Nucleus accumbens (tissue), 56 donors: ENCODE data around the gene FHDC1.

ENCODE experiments used
- DNase-seq, 56 donors: peaks; one replicate each; lab custom pipeline; 2025; lab: John Stamatoyannopoulos, UW

The FHDC1 gene

DNA sequence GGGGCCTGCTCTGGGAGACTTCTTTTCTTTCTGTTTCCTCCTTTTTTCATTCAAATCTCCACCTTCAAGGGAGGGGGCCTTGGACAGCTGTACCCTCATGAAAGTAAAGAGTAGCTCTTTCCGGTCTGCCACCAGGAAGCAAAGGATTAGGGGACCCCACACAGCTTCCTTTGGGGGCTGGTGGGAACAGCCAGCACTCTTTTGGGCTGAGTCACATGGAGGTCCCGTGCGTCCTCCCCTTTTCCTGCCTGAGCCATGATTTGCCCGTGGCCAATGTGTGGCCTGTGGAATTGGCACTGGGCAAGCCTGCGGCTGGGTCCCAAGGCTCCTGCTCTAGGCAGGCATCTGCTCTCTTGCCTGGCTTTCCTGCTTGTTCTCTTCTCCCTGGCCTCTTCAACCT, 65.5 kb downstream of the FHDC1 start:
- no peak for DNase-seq

DNA sequence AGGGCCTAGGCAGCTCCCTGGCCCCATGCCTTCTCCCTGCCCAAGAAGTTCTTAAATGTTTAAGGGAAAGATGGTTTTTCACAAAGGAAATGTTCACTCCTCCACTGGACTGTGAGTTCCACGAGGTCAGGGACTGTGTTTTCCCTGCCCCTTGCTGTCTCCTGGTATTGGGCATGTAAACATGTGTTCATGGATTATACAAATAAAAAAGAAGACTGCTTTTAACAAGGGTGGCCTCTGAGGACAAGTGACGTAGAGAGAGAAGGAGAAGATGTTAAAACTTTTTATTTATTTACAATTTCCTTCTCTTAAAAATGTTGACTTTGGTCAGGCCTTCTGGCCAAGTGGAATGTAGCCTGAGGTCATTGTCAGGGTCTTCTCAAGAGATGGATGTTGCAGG, 66.0 kb downstream of the FHDC1 start:
- no peak for DNase-seq

DNA sequence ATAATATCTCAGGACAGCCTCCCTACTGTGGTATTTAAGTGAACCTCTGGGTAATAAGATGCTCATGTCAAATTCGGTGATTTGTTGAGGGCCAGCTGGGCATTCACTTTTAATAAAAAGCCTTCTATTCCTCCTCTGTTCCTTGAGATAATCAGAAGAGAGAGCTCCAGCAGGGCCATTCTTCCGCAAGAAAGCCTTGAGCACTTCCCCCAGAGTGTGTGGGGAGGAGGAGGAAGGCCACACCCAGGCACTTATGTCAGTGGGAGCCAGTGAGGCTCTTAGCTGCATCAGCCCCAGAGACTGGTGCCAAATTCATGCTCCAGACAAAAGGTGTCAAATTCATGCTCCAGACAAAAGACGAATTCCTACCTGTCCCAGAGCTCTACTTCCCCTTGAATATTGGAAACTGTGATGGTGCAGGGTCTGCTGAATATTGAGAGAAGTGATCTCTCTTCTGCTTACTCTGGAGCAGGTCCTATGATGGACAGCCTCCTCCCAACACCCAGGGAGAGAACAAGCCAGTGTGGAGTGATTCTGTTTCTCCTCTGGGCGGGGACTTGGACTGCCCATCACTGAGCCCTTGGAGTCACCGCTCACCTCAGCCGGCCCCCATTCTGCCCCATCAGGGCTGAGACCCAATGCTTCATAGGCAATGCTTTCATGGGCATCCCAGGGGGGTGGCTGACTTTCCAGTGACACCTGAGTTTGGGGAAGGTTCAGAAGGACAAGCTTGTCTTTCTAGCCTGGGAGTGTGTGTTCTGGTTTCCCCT, 68.1 kb downstream of the FHDC1 start:
- DNase-seq: peak in 1 of 56 donors; percentile 30

DNA sequence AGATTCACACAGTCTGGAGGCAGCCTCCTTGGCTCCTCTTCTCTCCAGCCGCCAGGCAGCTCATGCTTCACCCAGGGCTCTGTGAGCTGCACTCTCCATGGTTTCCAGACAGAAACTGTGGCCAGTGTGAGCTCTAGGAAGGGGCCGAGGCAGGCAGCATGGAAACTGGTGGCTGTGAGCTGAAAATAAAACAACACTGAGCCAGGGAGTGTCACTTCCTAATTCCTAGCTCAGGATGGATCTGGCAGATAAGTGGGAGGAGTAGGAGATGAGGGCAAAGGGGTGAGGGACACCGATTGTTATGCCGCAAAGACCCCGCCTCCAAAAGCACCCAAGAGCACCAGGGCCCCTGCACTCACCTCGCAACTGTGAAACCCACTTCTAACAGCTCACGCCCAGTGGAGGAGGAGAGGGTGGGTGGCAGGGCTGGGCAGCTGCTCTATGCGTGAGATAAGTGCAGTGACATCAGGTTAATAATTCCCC, 69.8 kb downstream of the FHDC1 start:
- DNase-seq: peak in 1 of 56 donors; percentile 18

DNA sequence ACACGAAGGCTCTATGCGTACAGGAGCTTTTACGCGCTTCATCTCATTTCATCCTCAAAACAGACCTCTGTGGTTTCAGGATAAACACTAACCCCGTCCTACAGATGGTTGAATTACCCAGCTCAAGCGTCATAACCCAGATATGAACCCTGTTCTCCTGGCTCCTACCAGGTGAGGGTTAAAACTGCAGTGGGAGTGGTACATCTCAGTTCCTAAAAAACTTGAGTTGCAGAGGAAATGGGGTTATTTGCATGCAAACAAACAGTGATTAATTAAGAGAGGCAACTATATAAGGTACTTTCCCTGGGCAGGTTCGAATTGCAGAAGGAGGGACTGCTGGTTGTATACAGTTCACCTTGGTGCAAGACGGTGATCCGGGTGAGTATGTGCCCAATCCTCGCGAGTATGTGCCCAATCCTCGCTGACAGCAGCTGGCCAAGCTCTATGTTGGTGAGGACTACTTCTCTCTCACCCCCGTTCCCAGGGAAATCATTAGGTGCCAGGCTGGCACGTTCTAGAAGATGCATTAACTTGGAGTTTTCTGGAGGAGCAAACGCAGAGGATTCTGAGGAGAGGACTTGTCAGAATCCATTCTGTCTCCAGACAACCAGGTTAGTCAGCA, 72.6 kb downstream of the FHDC1 start:
- DNase-seq: no peak

DNA sequence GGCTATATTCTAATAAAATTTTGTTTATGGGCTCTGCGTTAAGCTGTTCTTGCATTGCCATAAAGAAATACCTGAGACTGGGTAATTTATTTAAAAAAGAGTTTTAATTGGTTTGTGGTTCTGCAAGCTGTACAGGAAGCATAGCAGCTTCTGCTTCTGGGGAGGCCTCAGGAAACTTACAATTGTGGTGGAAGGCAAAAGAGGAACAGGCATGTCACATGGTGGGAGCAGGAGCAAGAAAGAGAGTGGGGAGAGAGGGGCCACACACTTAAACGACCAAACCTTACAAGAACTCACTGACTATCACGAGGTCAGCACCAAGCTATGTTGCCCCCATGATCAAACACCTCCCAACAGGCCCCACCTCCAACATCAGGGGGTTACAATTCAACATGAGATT, 74.0 kb downstream of the FHDC1 start:
- no peak for DNase-seq

DNA sequence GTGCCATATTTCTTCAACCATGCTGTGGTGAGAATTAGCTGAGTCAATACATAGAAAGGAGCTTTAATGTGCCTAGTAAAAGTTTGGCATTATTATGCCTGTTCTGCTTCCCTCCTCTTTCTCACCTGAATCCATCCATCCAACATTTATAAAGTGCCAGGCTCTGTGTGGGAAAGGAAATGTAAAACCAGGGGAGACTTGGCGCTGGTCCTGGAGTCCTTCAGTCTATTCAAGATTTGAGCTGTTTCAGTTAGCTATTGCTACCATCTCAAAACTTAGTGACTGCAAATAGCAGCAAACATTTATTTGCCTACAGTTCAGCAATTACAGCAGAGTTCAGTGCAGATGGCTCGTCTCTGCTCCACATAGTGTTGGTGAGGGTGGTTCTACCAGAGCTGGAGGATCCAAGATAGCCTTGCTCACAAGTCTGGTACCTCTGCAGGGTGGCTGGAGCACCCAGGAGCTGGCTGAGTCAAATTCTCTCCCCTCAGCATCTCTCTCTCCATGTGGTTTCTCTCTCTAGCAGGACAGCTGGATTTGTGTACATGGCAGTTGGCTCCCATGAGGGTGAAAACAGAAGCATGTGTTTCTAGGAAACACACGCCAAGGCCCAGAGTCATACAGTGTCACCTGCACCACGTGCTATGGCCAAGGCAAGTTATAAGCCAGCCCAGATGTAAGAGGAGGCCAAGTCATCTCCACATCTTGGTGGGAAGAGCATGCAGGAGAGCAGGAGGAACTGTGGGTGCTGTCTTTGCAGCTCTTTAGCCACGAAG, 77.3 kb downstream of the FHDC1 start:
- DNase-seq: no peak

DNA sequence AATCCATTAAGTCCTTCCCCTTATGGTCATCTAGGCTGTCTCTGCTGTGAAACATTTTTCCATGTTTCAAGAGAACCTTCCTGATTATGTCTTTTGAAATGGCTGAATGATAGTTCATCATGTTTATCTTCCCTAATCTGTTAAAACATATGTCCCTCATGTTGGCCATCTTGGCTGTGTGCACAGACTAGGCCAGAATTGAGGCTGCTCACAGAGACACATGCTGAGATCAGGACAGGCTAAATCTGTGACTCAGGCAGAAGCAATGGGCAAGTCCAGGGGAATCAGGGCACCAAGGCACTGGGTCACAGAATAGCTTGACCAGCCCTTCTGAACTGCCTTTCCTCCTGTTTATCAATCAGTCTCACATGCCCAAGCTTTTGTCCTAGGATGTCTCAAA, 78.3 kb downstream of the FHDC1 start:
- no peak for DNase-seq

DNA sequence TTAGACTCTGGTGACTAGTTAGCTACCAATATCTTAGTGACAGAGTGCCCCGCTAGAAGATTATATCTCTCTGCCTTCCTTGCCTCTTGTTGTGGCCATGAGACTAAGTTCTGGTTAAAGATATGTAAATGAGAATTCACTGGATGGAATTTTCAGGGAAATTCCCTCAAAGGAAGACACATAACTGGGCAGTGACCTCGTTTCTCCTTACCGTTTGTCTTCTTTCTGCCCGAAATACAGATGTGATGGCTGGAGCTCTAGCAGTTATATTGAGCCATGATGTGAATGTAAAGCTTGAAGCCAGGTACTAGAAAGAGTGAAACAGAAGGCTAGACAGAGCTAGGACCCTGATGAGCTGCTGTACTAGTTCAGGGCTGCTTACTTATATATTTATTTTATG, 80.5 kb downstream of the FHDC1 start:
- DNase-seq: no peak

DNA sequence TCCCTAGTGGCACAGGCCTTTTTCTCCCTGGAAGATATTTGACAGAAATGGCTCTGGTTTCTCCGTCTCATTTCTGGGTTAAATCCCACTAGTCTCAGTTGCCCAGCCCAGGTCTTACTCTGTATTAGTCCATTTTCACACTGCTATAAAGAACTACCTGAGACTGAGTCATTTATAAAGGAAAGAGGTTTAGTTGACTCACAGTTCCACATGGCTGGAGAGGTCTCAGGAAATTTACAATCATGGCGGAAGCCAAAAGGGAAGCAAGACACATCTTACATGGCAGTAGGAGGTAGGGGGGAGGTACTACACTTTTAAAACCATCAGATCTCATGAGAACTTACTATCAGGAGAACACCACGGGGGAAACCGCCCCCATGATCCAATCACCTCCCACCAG, 81.9 kb downstream of the FHDC1 start:
- no peak for DNase-seq

DNA sequence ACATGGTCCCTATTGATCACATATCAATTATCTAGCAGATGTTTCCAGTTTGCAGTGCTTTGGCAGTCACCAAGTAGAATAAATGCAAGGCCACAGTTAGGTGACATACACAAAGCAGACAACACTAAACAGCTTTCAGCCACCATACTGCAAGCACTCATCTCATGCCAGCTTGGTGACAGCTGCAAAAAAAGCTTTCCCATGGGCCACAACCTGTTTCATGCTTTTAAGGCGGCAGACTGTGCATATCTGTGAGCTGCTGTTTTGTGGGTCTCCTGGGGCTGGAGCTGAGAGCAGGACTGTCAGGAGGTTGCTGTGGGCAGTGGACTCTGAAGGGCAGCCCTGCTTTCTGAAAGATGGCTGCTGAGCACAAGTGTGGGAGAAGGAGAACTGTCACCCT, 82.6 kb downstream of the FHDC1 start:
- no peak for DNase-seq

DNA sequence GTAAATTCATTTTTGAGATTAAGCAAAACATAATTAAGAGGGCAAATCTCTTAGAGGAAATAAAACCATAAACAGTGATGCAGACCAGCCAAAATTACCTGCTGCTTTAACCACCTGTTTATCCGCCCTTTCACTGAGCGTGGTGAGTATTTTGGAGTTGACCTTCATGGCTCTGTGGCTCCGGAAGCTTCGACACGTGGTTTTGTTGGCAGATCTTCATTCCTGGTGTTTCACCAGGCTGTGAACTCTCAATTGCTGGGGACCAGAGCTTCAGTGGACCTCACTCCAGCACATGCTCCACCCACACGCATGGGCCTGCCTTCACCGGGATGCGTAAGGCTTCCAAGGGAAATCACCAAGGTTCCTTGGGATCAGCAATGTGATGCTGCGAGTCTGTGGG, 83.8 kb downstream of the FHDC1 start:
- no peak for DNase-seq

DNA sequence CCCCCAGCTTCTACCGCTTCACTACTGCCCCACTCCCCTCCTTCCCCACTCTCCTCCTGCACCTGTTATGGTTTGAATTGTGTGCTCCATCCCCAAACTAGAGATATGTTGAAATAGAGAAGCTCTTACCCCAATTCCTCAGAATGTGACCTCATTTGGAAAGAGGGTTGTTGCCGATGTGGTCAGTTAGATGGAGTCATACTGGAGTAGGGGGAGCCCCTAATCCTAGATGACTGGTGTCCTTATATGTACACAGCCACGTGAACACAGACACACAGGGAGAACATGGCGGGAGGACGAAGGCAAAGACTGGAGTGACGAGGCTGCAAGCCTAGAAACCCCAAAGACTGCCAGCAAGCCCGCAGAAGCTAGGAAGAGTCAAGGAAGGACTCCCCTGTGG, 84.3 kb downstream of the FHDC1 start:
- DNase-seq: no peak

DNA sequence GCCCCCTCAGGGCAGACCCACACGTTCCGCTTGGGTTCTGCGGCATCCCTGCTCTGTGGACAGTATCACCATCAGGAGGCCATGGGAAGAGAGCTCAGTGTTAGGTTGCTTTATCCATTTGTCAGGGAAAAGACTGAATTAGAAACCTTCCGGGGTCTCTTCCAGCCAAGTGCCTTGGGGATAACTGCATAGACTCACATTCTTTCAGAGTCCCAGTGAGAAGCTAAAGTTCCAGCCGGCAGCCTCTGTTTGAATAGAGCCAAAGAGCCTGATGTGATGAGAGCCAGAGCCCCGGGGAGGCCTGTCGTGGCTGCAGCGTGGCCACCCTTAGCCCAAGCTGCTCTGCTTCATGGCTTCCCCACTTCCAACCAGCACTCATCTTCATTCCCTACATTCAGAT, 85.2 kb downstream of the FHDC1 start:
- DNase-seq: no peak

DNA sequence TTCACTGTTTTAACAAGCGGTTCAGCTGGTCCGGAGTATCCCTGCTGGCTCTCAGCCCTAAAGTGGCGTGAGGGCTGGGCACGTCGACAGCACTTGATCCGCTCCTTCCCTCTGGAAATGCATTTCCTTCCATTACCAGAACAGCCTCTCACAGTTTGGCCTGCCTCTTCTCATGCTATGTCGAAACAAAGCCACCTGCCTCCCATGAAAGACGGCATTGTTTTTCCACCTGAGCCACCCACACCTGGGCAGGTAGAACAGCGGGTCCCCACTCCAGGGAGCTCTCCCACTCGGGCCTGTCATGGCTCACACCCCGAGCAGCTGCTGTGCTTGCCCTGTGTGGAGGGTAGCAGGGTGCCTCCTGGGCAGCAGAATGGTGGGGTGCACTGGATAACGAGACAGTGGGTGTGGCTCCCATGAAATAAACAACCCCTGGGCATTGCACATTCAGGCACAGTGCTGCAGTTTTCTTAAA, 86.2 kb downstream of the FHDC1 start:
- DNase-seq: no peak

DNA sequence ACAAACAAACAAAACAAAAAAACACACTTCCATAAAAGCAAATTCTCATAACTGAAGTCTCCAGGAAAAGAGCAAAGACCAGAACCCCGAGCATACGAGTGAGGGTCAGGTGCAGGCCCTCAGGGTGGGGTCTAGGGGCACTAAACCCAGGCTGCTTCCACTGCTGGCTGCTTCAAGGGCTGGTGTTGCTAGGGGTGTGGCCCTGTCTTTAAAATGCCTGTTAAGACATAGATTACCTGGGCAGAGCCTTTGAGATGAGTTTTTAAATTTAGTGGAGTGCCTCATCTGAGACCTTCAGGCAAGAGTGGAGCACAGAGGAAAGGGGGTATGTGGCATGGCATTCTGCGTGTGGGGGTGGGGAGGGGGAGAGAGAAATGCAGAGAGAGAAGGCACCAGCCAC, 87.0 kb downstream of the FHDC1 start:
- DNase-seq: no peak

DNA sequence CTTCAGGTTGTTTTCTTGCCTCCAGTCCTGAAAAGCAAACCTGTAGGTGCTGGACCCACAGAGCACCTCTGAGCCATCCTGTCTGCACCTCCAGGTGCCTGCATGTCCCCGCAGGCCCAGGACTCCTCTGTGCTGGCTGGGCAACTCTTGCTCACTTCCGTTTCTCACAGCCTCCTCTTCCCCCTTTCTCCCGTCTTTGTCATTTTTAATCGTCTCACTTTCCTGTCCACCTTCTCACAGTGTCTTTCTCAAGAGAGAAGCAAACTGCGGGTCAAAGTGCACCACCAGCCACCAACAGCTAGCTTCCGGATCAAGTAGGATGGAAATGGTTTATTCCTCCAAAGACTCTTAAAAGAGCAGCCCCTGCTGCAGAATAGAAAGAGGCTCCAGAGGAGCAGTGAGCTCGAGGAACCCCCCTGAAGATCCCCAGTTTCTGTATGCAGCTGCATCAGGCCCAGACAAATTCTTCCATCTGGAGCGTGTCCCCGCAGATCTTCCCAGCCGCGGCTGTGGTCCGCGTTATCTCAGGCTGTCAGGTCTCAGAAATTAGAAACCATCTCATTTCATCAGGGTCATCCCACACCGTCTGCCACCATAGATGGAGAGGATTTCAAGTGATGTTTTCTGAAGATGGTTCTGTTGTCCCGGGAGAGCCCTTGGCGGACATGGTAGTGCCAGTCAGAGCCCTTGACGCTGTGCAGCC, 87.7 kb downstream of the FHDC1 start:
- no peak for DNase-seq

DNA sequence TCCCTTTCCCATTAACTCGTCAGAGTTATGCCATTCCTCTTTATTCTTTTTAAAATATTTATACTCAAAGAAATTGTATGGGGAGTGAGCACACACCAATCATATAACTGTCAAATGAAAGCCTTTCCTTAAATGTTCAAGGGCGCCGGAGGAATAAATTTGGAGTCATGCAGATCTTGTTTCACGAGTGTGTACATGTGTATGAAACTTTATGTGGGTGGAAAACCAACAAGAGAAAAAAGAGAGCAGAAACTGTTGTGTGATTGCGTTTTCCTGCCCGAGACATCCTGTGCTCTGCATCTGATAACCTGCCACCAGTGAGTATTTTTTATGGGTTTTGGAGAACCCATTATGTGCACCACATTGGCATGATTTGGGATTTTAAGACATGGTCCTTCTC, 88.3 kb downstream of the FHDC1 start:
- DNase-seq: no peak

DNA sequence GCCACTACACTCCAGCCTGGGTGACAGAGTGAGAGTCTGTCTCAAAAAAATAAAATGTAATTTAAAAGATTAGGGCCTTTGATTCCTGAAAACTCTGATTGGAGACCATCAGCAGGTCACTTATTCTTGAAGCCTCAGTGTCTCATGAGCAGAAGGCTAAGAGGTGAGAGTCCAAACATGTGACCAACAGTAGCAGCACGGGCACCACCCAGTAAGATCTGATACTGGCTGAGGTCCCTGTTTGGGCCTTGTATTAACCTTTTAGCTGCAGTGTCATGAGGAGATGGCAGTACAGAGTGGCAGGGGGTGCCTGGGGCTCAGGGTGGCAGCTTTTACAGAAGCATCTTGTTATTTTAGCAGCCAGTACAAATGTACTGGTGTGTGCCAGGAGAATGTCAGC, 89.3 kb downstream of the FHDC1 start:
- DNase-seq: no peak

DNA sequence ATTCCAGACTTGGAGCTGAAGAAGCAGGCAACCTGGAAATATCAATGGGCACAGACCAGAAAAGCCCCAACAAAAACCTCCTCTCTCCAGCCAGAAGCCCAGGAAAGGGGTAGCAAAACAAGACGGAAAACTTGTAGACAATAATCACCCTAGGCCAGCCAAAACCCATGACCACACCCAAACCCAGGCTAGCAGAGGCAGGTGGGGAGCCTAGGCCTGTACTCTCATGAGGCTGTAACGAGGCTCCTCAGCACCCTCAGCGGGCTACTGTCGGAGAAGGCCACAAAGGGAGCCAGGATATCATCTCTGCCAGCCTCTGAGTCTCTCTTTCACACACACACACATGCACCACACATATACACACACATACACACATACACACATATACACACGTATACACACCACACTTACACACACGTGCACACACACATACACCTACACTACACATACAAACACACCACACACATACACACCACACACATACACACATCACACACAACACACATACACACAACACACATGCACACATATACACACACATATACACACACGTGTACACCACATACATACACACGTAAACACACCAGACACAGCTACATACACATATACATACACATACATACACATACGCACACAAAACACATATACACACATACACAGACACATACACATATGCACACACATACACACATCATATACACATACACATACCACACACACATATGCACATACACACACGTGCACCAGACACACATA, 90.6 kb downstream of the FHDC1 start:
- no peak for DNase-seq
